ENCODE results near the gene PDE6C. TPM values are rescaled to one million over a fixed set of nuclear protein-coding genes. Genes with fewer than 3 reads are reported as not detected.

PDE6C gene
- total and polyA plus RNA-seq, 12 donors: not detected

DNA sequence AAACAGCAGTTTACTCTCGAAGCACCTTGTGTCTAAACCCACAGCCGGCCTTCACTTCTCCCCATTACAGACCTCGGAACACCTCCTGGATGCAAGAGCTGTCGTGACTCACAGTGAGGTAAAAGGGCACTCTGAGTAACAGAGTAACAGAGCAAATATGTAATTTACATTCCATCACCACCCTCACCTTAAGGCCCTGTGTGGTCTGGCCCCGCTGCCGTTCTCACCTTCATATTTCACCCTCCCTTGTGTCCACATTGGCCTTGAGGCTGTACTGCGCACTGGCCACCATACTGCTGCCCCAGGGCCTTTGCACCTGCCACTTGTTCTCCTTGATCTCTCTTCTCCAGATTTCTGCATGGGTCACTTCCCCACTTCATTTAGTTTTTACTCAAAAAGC is 33.2 kb upstream of the PDE6C start:
- Histone ChIP-seq H3K27me3 (no peaks in the 10 kb centered on the region), H3K4me1 (replicated peaks in 1 of 2) (no peaks in the 10 kb centered on the region), H3K4me3 (no peak overlapping the region), H3K9me3 (replicated peaks in 1 of 3) (no peaks in the 10 kb centered on the region), H3K36me3 (replicated peaks in 1 of 2) (no peaks in the 10 kb centered on the region), H3K27ac (no peak overlapping the region)
- intact Hi-C loops (cut with DNase I): no loop called here
- no peak for DNase-seq
- no peak for TF ChIP-seq CTCF (IDR thresholded peaks at IDR 0.05)
- 76 to 84% (median 80%) methylated on average over 7 of the region's 7 CpGs for WGBS, 4 donors

GRCh38 chr10:93579985-93580711 is 32.2 kb upstream of the PDE6C start:
- Histone ChIP-seq H3K9me3 (replicated peaks in 1 of 3) (no peaks in the 10 kb centered on the region), H3K27ac (no peak overlapping the region), H3K36me3 (replicated peaks in 1 of 2) (no peaks in the 10 kb centered on the region), H3K4me3 (no peak overlapping the region), H3K4me1 (replicated peaks in 1 of 2) (no peaks in the 10 kb centered on the region), H3K27me3 (no peaks in the 10 kb centered on the region)
- intact Hi-C loops (cut with DNase I): no loop called here
- TF ChIP-seq CTCF (IDR thresholded peaks at IDR 0.05): no peak
- no peak for TF ChIP-seq POLR2A (IDR thresholded peaks at IDR 0.05)
- 75 to 83% (median 80%) methylated on average over 3 of the region's 3 CpGs for WGBS, 4 donors
- DNase-seq: no peak

- Histone ChIP-seq H3K36me3 (replicated peaks in 1 of 2) (no peaks in the 10 kb centered on the region), H3K4me3 (no peak overlapping the region), H3K27me3 (no peaks in the 10 kb centered on the region), H3K27ac (no peak overlapping the region), H3K9me3 (replicated peaks in 1 of 3) (no peaks in the 10 kb centered on the region), H3K4me1 (replicated peaks in 1 of 2) (no peaks in the 10 kb centered on the region)
- intact Hi-C loops (cut with DNase I): no loop called here
- WGBS, 4 donors: 35 to 45% (median 42%) methylated on average over 6 of the region's 6 CpGs
- DNase-seq: no peak
- no peak for TF ChIP-seq CTCF (IDR thresholded peaks at IDR 0.05)
- no peak for TF ChIP-seq POLR2A (IDR thresholded peaks at IDR 0.05)
Observed at GRCh38 chr10:93580828-93581227, 31.5 kb upstream of the PDE6C start.

DNA sequence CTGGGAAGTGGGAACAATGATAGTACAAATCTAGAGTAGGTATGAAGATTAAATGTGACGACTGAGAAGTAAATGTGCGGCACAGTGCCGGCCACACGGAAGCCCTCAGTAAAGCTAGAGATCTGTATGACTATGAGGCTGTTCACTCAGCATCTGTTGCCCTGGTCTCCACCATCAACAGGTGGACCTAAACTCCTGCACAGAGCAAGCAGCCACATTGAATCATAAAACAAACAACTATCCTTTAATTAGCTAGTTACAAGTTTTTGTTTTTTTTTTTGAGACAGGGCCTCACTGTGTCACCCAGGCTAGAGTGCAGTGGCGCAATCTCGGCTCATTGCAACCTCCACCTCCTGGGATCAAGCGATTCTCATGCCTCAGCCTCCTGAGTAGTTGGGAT is 27.9 kb upstream of the PDE6C start:
- H3K36me3 ChIP-seq (replicated peaks in 1 of 2): no peaks in the 10 kb centered on the region
- H3K27ac ChIP-seq: no peak overlapping the region
- intact Hi-C loops (cut with DNase I): no loop called here
- H3K4me1 ChIP-seq (replicated peaks in 1 of 2): no peaks in the 10 kb centered on the region
- no peaks in the 10 kb centered on the region for H3K27me3 ChIP-seq
- 92 to 95% (median 92%) methylated on average over 7 of the region's 7 CpGs for WGBS, 4 donors
- no peak overlapping the region for H3K4me3 ChIP-seq
- no peaks in the 10 kb centered on the region for H3K9me3 ChIP-seq (replicated peaks in 1 of 3)
- TF ChIP-seq POLR2A (IDR thresholded peaks at IDR 0.05) (no peak), CTCF (IDR thresholded peaks at IDR 0.05) (no peak)
- DNase-seq: no peak

Measured in adrenal gland (tissue), 12 donors.